CD14-positive monocyte (primary cell): ENCODE results near the gene FMNL3. TPM values are rescaled to one million over a fixed set of nuclear protein-coding genes. Genes with fewer than 3 reads are reported as not detected.
"Not testable (repeated sequence)": the region's sequence is repeated elsewhere in the genome, so short reads cannot be mapped to it uniquely, and the experiment has no call there.

Experiments used
- DNase-seq, 3 donors: peaks; one replicate each; pipeline ENCODE4 v3.0.0-alpha.2; 2011 to 2022
- H2AFZ ChIP-seq: 2 replicates; pipeline ENCODE4 v1.6.0; 2012; ENCODE audit warnings: mild to moderate bottlenecking, low read depth, low read length, inconsistent platforms; ENCODE audit not compliant: insufficient read depth, poor library complexity, severe bottlenecking
- H3K27ac ChIP-seq, 2 donors: 1 replicate in 1 of 2; 2 replicates in 1 of 2; pipeline ENCODE4 v1.5.1; 2012 to 2013; ENCODE audit warnings: low read length in 2 of 2, control low read depth in 1 of 2, inconsistent platforms in 1 of 2, low read depth in 1 of 2, mild to moderate bottlenecking in 1 of 2
- H3K27me3 ChIP-seq, 2 donors: one replicate each; pipeline versions ENCODE4 v1.6.0 to v1.6.1; 2011 to 2013; ENCODE audit warnings: low read length in 2 of 2; ENCODE audit not compliant: control insufficient read depth in 2 of 2, insufficient read depth in 2 of 2
- H3K36me3 ChIP-seq, 2 donors: replicated peaks in 1 of 2; 1 replicate in 1 of 2; 2 replicates in 1 of 2; pipeline versions ENCODE4 v1.5.1 to v1.6.1; 2012 to 2013; ENCODE audit warnings: low read length in 2 of 2, control low read depth in 1 of 2, inconsistent platforms in 1 of 2, mild to moderate bottlenecking in 1 of 2; ENCODE audit not compliant: insufficient read depth in 2 of 2, control insufficient read depth in 1 of 2
- H3K4me1 ChIP-seq, 2 donors: 1 replicate in 1 of 2; 2 replicates in 1 of 2; pipeline versions ENCODE4 v1.5.1 to v1.6.1; 2012 to 2013; ENCODE audit warnings: low read length in 2 of 2, control low read depth in 1 of 2, inconsistent platforms in 1 of 2, mild to moderate bottlenecking in 1 of 2, moderate library complexity in 1 of 2; ENCODE audit not compliant: insufficient read depth in 2 of 2, control insufficient read depth in 1 of 2
- H3K4me2 ChIP-seq: replicated peaks from 2 replicates; pipeline ENCODE3; 2012; ENCODE audit warnings: low read length, moderate library complexity, mild to moderate bottlenecking; ENCODE audit not compliant: poor library complexity, severe bottlenecking; ENCODE audit errors: extremely low read depth
- H3K4me3 ChIP-seq, 3 experiments: fragments of 200-600 bp in 1 of 3; sonication (generic) in 1 of 3; replicated peaks in 1 of 3; 1 replicate in 2 of 3; 2 replicates in 1 of 3; pipeline ENCODE4 v1.5.1; 2011 to 2013; ENCODE audit warnings: low read length in 3 of 3, mild to moderate bottlenecking in 3 of 3, control low read depth in 2 of 3, low read depth in 2 of 3, inconsistent platforms in 1 of 3, moderate library complexity in 1 of 3
- H3K79me2 ChIP-seq: 2 replicates; pipeline ENCODE4 v1.6.0; 2012; ENCODE audit warnings: mild to moderate bottlenecking, control low read depth, inconsistent platforms, low read length, moderate library complexity; ENCODE audit not compliant: insufficient read depth
- H3K9ac ChIP-seq: 2 replicates; pipeline ENCODE4 v1.6.0; 2017; ENCODE audit warnings: low read length, mild to moderate bottlenecking; ENCODE audit not compliant: insufficient read depth, poor library complexity, severe bottlenecking
- H3K9me3 ChIP-seq, 2 donors: replicated peaks in 1 of 2; 1 replicate in 1 of 2; 2 replicates in 1 of 2; pipeline versions ENCODE4 v1.5.1 to v1.6.1; 2012 to 2013; ENCODE audit warnings: low read length in 2 of 2, control low read depth in 1 of 2; ENCODE audit not compliant: control insufficient read depth in 1 of 2, insufficient read depth in 1 of 2
- H4K20me1 ChIP-seq: 2 replicates; pipeline ENCODE4 v1.6.0; 2012; ENCODE audit warnings: mild to moderate bottlenecking, low read length, control low read depth, moderate library complexity; ENCODE audit not compliant: insufficient read depth
- H3K27ac Mint-ChIP-seq, 7 donors: one replicate each; pipeline ENCODE4 v1.8.0; 2020; ENCODE audit warnings: mild to moderate bottlenecking in 7 of 7, mixed read lengths in 7 of 7, moderate library complexity in 6 of 7, inconsistent platforms in 2 of 7
- H3K27me3 Mint-ChIP-seq, 3 donors: one replicate each; pipeline ENCODE4 v1.8.0; 2021 to 2022; ENCODE audit warnings: low read depth in 3 of 3, mild to moderate bottlenecking in 3 of 3, mixed read lengths in 3 of 3, moderate library complexity in 3 of 3, inconsistent platforms in 1 of 3
- H3K36me3 Mint-ChIP-seq, 2 donors: one replicate each; pipeline ENCODE4 v1.8.0; 2020; ENCODE audit warnings: mixed read lengths in 2 of 2, inconsistent platforms in 1 of 2, mild to moderate bottlenecking in 1 of 2
- H3K4me1 Mint-ChIP-seq: one replicate; pipeline ENCODE4 v1.8.0; 2020; ENCODE audit warnings: mild to moderate bottlenecking, mixed read lengths
- H3K4me3 Mint-ChIP-seq, 2 donors: one replicate each; pipeline ENCODE4 v1.8.0; 2020; ENCODE audit warnings: mild to moderate bottlenecking in 2 of 2, mixed read lengths in 2 of 2, moderate library complexity in 1 of 2
- H3K9me3 Mint-ChIP-seq, 7 donors: one replicate each; pipeline ENCODE4 v1.8.0; 2020 to 2022; ENCODE audit warnings: mixed read lengths in 7 of 7, mild to moderate bottlenecking in 6 of 7, moderate library complexity in 6 of 7, inconsistent platforms in 2 of 7
- WGBS: methylation state at CpG from one replicate; pipeline ENCODE4 v1.1.5; 2013; ENCODE audit warnings: missing lambda C conversion rate; ENCODE audit not compliant: insufficient coverage; 5-methylcytosine and 5-hydroxymethylcytosine counted together
- intact Hi-C, 2 donors: fragments of 100-400 bp; cut with micrococcal nuclease; formaldehyde crosslinking; loops; one replicate each; pipeline versions ENCODE4 v1.15.0 to v1.15.1; 2023
- polyA plus RNA-seq, 3 donors: library from polyadenylated mRNA; depleted of rRNA in 1 of 3; unstranded in 2 of 3; stranded (reverse) in 1 of 3; fragments of 300-500 nt in 2 of 3; fragments of >200 nt in 1 of 3; fragmentation: Illumina TruSeq in 2 of 3; gene quantifications; 1 replicate in 2 of 3; 2 replicates in 1 of 3; pipeline ENCODE4 v1.2.3, GENCODE V29; 2012 to 2021
- TF ChIP-seq, protein P1 (sequence below): fragments of 200-600 bp; IDR thresholded peaks from one replicate; pipeline ENCODE4 v1.8.0; 2022; ENCODE audit warnings: antibody characterized with exemption, mild to moderate bottlenecking

Gene FMNL3
- polyA plus RNA-seq, 3 donors = 1.5 to 5.4 (median 1.7) TPM

DNA sequence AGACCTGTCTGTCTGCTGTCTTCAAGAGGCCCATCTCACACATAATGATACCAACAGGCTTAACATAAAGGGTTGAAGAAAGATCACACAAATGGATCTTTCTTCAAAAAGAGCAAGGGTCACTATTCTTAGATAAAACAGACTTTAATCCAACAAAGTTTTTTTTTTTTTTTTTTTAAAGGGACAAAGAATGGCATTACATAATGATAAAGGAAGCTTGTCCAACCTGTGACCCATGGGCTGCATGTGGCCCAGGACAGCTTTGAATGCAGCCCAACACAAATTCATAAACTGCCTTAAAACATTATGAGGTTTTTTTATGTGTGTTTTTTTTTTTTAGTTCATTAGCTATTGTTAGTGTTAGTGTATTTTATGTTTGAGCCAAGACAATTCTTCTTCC, 95.0 kb downstream of the FMNL3 start:
- H3K4me2 ChIP-seq = no peak overlapping the region
- Mint-ChIP-seq H3K4me3 (no peak overlapping the region), H3K36me3 (no peaks in the 10 kb centered on the region), H3K27me3 (peaks cover 5 to 26% (median 19%) of the 10 kb centered on the region in 3 donors), H3K27ac (no peak overlapping the region), H3K9me3 (peaks cover 5 to 31% (median 26%) of the 10 kb centered on the region in 7 donors), H3K4me1 (no peaks in the 10 kb centered on the region)
- no peak for DNase-seq
- no peaks in the 10 kb centered on the region for H3K36me3 ChIP-seq
- no peak overlapping the region for H3K27ac ChIP-seq
- H4K20me1 ChIP-seq = no peaks in the 10 kb centered on the region
- H3K79me2 ChIP-seq = no peaks in the 10 kb centered on the region
- no peak overlapping the region for H3K9ac ChIP-seq
- H3K4me1 ChIP-seq = no peaks in the 10 kb centered on the region
- intact Hi-C loops = no loop called here
- H3K9me3 ChIP-seq = peaks cover 0 to 16% of the 10 kb centered on the region in 2 donors
- no peak overlapping the region for H2AFZ ChIP-seq
- H3K27me3 ChIP-seq = peaks cover 0 to 5% of the 10 kb centered on the region in 2 donors
- TF ChIP-seq, protein P1, sequence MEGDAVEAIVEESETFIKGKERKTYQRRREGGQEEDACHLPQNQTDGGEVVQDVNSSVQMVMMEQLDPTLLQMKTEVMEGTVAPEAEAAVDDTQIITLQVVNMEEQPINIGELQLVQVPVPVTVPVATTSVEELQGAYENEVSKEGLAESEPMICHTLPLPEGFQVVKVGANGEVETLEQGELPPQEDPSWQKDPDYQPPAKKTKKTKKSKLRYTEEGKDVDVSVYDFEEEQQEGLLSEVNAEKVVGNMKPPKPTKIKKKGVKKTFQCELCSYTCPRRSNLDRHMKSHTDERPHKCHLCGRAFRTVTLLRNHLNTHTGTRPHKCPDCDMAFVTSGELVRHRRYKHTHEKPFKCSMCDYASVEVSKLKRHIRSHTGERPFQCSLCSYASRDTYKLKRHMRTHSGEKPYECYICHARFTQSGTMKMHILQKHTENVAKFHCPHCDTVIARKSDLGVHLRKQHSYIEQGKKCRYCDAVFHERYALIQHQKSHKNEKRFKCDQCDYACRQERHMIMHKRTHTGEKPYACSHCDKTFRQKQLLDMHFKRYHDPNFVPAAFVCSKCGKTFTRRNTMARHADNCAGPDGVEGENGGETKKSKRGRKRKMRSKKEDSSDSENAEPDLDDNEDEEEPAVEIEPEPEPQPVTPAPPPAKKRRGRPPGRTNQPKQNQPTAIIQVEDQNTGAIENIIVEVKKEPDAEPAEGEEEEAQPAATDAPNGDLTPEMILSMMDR = no peak
- H3K4me3 ChIP-seq = no peak overlapping the region

DNA sequence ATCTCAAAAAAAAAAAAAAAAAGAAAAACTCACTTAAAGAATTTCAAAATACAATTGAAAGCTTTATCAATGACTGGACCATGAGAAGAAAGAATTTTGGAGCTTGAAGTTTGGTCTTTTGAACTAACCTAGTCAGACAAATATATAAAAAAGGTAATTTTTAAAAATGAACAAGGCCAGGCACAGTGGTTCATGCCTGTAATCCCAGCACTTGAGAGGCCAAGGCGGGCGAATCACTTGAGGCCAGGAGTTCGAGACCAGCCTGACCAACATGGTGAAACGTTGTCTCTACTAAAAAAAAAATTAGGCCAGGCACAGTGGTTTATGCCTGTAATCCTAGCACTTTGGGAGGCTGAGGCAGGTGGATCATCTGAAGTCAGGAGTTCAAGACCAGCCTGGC, 96.4 kb downstream of the FMNL3 start:
- H3K27me3 Mint-ChIP-seq = peaks cover 2 to 26% (median 17%) of the 10 kb centered on the region in 3 donors
- not testable (repeated sequence) for H3K4me3 ChIP-seq, H3K27ac ChIP-seq, H3K79me2 ChIP-seq, H4K20me1 ChIP-seq, H3K4me1 ChIP-seq, DNase-seq, H3K4me3 Mint-ChIP-seq, H3K36me3 ChIP-seq, H3K9ac ChIP-seq, H2AFZ ChIP-seq, H3K36me3 Mint-ChIP-seq, H3K4me1 Mint-ChIP-seq, H3K27me3 ChIP-seq, H3K4me2 ChIP-seq, H3K27ac Mint-ChIP-seq
- 95% methylated on average over 3 of the region's 4 CpGs for WGBS
- H3K9me3 ChIP-seq = peaks cover 0 to 16% of the 10 kb centered on the region in 2 donors
- intact Hi-C loops = loop anchor here in 1 of 2 donors (2.0 kb wide), 1 partner anchor 24 kb away; no protein-coding TSS in a partner anchor
- peaks cover 5 to 28% (median 24%) of the 10 kb centered on the region in 7 donors for H3K9me3 Mint-ChIP-seq
